Nephron (organoid): ENCODE results near the gene UNC119.
A peak's percentile ranks its signal among the peaks of the same experiment; 100 is the strongest.

Experiments used
- H3K27ac Mint-ChIP-seq, 3 experiments: 2 replicates each; pipeline ENCODE4 v1.8.0; 2020; ENCODE audit warnings: mixed read lengths in 3 of 3, mild to moderate bottlenecking in 2 of 3, moderate library complexity in 1 of 3
- H3K27me3 Mint-ChIP-seq: 2 replicates; pipeline ENCODE4 v1.8.0; 2021; ENCODE audit warnings: low read depth, mild to moderate bottlenecking, moderate library complexity, mixed read lengths
- H3K36me3 Mint-ChIP-seq: 2 replicates; pipeline ENCODE4 v1.8.0; 2020; ENCODE audit warnings: low read depth, mixed read lengths
- H3K4me1 Mint-ChIP-seq: 2 replicates; pipeline ENCODE4 v1.8.0; 2020; ENCODE audit warnings: mixed read lengths
- H3K4me3 Mint-ChIP-seq, 3 experiments: 2 replicates each; pipeline ENCODE4 v1.8.0; 2020; ENCODE audit warnings: mild to moderate bottlenecking in 3 of 3, mixed read lengths in 3 of 3, moderate library complexity in 2 of 3
- H3K9me3 Mint-ChIP-seq: 2 replicates; pipeline ENCODE4 v1.8.0; 2020; ENCODE audit warnings: mixed read lengths
- CTCF ChIP-seq, 3 experiments: fragments of 200-600 bp; sonication (generic); IDR thresholded peaks; one replicate each; pipeline ENCODE4 v1.5.0; 2021; ENCODE audit warnings: antibody characterized with exemption in 3 of 3; ENCODE audit not compliant: unreplicated experiment in 3 of 3

The UNC119 gene

GRCh38 chr17:28570716-28571360 is 18.4 kb upstream of the UNC119 start:
- Mint-ChIP-seq H3K4me3 (peak overlapping the region; percentile 94 to 99 (median 97)), H3K36me3 (peaks cover 18% of the 10 kb centered on the region), H3K27me3 (no peaks in the 10 kb centered on the region), H3K4me1 (peaks cover 22% of the 10 kb centered on the region), H3K27ac (peak overlapping the region; percentile 45 to 73 (median 66)), H3K9me3 (no peaks in the 10 kb centered on the region)
- TF ChIP-seq CTCF (IDR thresholded peaks at IDR 0.05; ENCODE audit: unreplicated experiment in 3 of 3), result no peak

GRCh38 chr17:28569446-28569845 is 17.0 kb upstream of the UNC119 start:
- peaks cover 18% of the 10 kb centered on the region for H3K36me3 Mint-ChIP-seq
- H3K27ac Mint-ChIP-seq, result no peak overlapping the region
- no peak for TF ChIP-seq CTCF (IDR thresholded peaks at IDR 0.05; ENCODE audit: unreplicated experiment in 3 of 3)
- peaks cover 22% of the 10 kb centered on the region for H3K4me1 Mint-ChIP-seq
- H3K4me3 Mint-ChIP-seq, result peak overlapping the region; percentile 94 to 99 (median 97)
- H3K9me3 Mint-ChIP-seq, result no peaks in the 10 kb centered on the region
- no peaks in the 10 kb centered on the region for H3K27me3 Mint-ChIP-seq

- Mint-ChIP-seq H3K4me1 (peaks cover 29% of the 10 kb centered on the region), H3K27me3 (no peaks in the 10 kb centered on the region), H3K4me3 (no peak overlapping the region), H3K27ac (no peak overlapping the region), H3K36me3 (peaks cover 28% of the 10 kb centered on the region), H3K9me3 (no peaks in the 10 kb centered on the region)
- no peak for TF ChIP-seq CTCF (IDR thresholded peaks at IDR 0.05; ENCODE audit: unreplicated experiment in 3 of 3)
Observed at GRCh38 chr17:28567604-28568003, 15.2 kb upstream of the UNC119 start.

- peaks cover 42% of the 10 kb centered on the region for H3K36me3 Mint-ChIP-seq
- H3K9me3 Mint-ChIP-seq, result no peaks in the 10 kb centered on the region
- no peaks in the 10 kb centered on the region for H3K27me3 Mint-ChIP-seq
- peaks cover 7% of the 10 kb centered on the region for H3K4me1 Mint-ChIP-seq
- no peak overlapping the region for H3K4me3 Mint-ChIP-seq
- peak overlapping the region in 2 of 3 experiments; percentile 63 to 67 for H3K27ac Mint-ChIP-seq
- no peak for TF ChIP-seq CTCF (IDR thresholded peaks at IDR 0.05; ENCODE audit: unreplicated experiment in 3 of 3)
Observed at GRCh38 chr17:28563475-28563874, 11.1 kb upstream of the UNC119 start.

DNA sequence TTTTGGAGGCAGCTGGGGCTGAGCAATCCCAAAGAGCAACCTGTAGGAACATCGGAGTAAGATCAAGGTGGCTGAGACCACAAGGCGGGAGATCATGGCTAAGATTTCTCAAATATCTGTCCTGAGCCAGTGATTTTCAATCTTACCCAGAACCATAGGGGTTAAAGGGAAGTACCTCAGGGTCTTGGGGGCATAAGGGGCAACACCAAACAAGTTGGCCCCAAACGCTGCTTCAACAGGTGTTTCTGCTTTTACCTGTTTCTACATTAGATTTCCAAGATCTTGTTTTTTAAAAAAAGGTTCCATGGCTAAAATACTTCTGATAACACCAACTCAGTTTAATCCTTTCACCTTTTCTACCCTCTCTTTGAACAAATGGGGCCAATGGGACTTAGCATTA is 2.6 kb upstream of the UNC119 start:
- peak overlapping the region in 1 of 3 experiments; percentile 57 for H3K4me3 Mint-ChIP-seq
- no peak overlapping the region for H3K27ac Mint-ChIP-seq
- H3K9me3 Mint-ChIP-seq, result no peaks in the 10 kb centered on the region
- peaks cover 46% of the 10 kb centered on the region for H3K36me3 Mint-ChIP-seq
- no peak for TF ChIP-seq CTCF (IDR thresholded peaks at IDR 0.05; ENCODE audit: unreplicated experiment in 3 of 3)
- H3K27me3 Mint-ChIP-seq, result no peaks in the 10 kb centered on the region
- peaks cover 23% of the 10 kb centered on the region for H3K4me1 Mint-ChIP-seq

DNA sequence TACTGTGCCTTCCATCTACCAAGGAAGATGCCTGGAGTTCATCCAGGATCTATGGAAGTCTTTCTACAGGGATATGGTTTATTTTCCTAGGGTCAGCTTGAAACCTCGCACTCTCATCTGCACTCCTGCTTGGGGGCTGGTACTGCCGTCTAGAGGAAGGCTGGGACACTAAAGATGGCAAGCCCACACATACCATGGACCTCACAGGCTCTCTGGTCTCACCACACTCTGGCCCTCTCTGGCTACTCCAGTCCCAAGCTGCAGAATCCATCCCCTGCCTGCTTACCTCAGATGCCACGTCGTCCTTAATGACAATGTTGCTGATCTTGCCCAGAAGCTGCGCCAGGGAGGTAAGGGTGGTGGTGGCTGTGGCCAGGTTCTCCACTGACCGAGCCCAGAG is 2.1 kb upstream of the UNC119 start:
- peak overlapping the region in 2 of 3 experiments; percentile 17 to 57 for H3K4me3 Mint-ChIP-seq
- no peak for TF ChIP-seq CTCF (IDR thresholded peaks at IDR 0.05; ENCODE audit: unreplicated experiment in 3 of 3)
- H3K9me3 Mint-ChIP-seq, result no peaks in the 10 kb centered on the region
- peaks cover 42% of the 10 kb centered on the region for H3K36me3 Mint-ChIP-seq
- H3K27me3 Mint-ChIP-seq, result no peaks in the 10 kb centered on the region
- H3K27ac Mint-ChIP-seq, result no peak overlapping the region
- H3K4me1 Mint-ChIP-seq, result peaks cover 24% of the 10 kb centered on the region
